ENCODE data around the gene EIF4G3. TPM values are rescaled to one million over a fixed set of nuclear protein-coding genes. Genes with fewer than 3 reads are reported as not detected.

EIF4G3 gene
- total and polyA plus RNA-seq, 2 of the 8 experiments (the other 6 are each of a cell fraction or from before 2014, with no cell fraction given): 47.5 to 66.6 TPM

GRCh38 chr1:20878799-20879198 lies 297.9 kb downstream of the EIF4G3 start:
- H3K4me1 ChIP-seq (replicated peaks in 1 of 4; ENCODE audit: control insufficient read depth in 3 of 4, insufficient read depth in 4 of 4, low read length in 3 of 4): no peaks in the 10 kb centered on the region
- POLR2A ChIA-PET (ENCODE audit: partially characterized antibody): interaction anchor here (1.2 kb wide), 1 partner anchor 92 kb away, joined by 3 read pairs; the partner anchor contains the start of gene HP1BP3
- no peak overlapping the region for H3K14ac ChIP-seq (ENCODE audit: insufficient read length)
- no peak overlapping the region for H4K91ac ChIP-seq (replicated peaks; ENCODE audit: insufficient read length, low read length)
- H3K79me1 ChIP-seq (ENCODE audit: low read depth, low read length): no peaks in the 10 kb centered on the region
- no peaks in the 10 kb centered on the region for H3K23me2 ChIP-seq (ENCODE audit: low read depth, low read length)
- H2BK20ac ChIP-seq (ENCODE audit: low read length): no peak overlapping the region
- no peaks in the 10 kb centered on the region for H3K79me2 ChIP-seq (ENCODE audit: control insufficient read depth in 1 of 2, insufficient read depth in 2 of 2, low read length in 2 of 2)
- no peak overlapping the region for H3K18ac ChIP-seq (ENCODE audit: extremely low read depth, low read length)
- no peak overlapping the region for H3K27ac ChIP-seq (ENCODE audit: low read depth, low read length)
- H2BK120ac ChIP-seq (replicated peaks; ENCODE audit: low read depth, low read length): no peak overlapping the region
- no peak for FAIRE-seq
- H3K9me3 ChIP-seq (ENCODE audit: insufficient read depth in 2 of 2, low read depth in 1 of 2, low read length in 1 of 2): no peaks in the 10 kb centered on the region
- H3K27me3 ChIP-seq (replicated peaks in 1 of 4; ENCODE audit: control insufficient read depth in 3 of 4, extremely low read depth in 1 of 4, insufficient read depth in 3 of 4, low read length in 3 of 4): no peaks in the 10 kb centered on the region
- no peak overlapping the region for H3K9ac ChIP-seq (replicated peaks in 1 of 4; ENCODE audit: extremely low read depth in 1 of 4, low read depth in 3 of 4, low read length in 3 of 4)
- peaks cover 0 to 19% (median 5%) of the 10 kb centered on the region in 4 experiments; a peak in 5 of 8 replicates for H3K36me3 ChIP-seq (ENCODE audit: control insufficient read depth in 2 of 4, insufficient read depth in 4 of 4, low read length in 3 of 4)
- no peak for TF ChIP-seq BRCA1 (IDR thresholded peaks at IDR 0.05; ENCODE audit: low read depth, low read length)
- CTCF ChIA-PET (ENCODE audit: partially characterized antibody): no interaction called here
- H4K5ac ChIP-seq (ENCODE audit: insufficient read length, low read depth, low read length): no peak overlapping the region
- H2BK12ac ChIP-seq (ENCODE audit: low read depth, low read length): no peak overlapping the region
- no peak overlapping the region for H2BK5ac ChIP-seq (ENCODE audit: low read depth, low read length)
- no peaks in the 10 kb centered on the region for H4K20me1 ChIP-seq (replicated peaks in 1 of 2; ENCODE audit: control insufficient read depth in 1 of 2, insufficient read depth in 2 of 2, low read length in 2 of 2)
- H3K56ac ChIP-seq (replicated peaks; ENCODE audit: insufficient read length, low read depth, low read length): no peak overlapping the region
- 89% methylated on average over 7 of the region's 7 CpGs; no CpG with 5 or more reads in 1 of the 2 experiments for WGBS, 2 experiments (ENCODE audit: extremely low coverage in 1 of 2, insufficient coverage in 1 of 2, insufficient read length in 1 of 2, insufficient replicate concordance in 2 of 2, low coverage in 1 of 2, low lambda C conversion rate in 2 of 2, missing lambda C conversion rate in 1 of 2)
- H3K4me2 ChIP-seq (ENCODE audit: insufficient read depth in 1 of 2, low read depth in 2 of 2, low read length in 2 of 2): no peak overlapping the region
- H2AFZ ChIP-seq (ENCODE audit: low read length): no peak overlapping the region
- H2BK15ac ChIP-seq (ENCODE audit: low read length): no peak overlapping the region
- no peak for DNase-seq (ENCODE audit: low read depth in 1 of 2, low spot score in 2 of 2)
- H3K4ac ChIP-seq (replicated peaks; ENCODE audit: insufficient read length, low read depth, low read length): no peak overlapping the region
- no peak overlapping the region for H3K23ac ChIP-seq (ENCODE audit: insufficient read length)
- no peak overlapping the region for H4K8ac ChIP-seq (ENCODE audit: extremely low read depth, insufficient read depth, low read length)
- H2AK5ac ChIP-seq (ENCODE audit: low read depth, low read length): no peak overlapping the region
- no peak overlapping the region for H3K4me3 ChIP-seq (ENCODE audit: extremely low read depth in 1 of 4, insufficient read depth in 2 of 4, low read depth in 3 of 4, low read length in 4 of 4)
